LoVo (cell line): ENCODE measurements around the gene DELE1.

Source experiments
- DNase-seq: peaks from one replicate; pipeline ENCODE4 v3.0.0-alpha.2; 2016; ENCODE audit warnings: low spot score

The DELE1 gene

DNA sequence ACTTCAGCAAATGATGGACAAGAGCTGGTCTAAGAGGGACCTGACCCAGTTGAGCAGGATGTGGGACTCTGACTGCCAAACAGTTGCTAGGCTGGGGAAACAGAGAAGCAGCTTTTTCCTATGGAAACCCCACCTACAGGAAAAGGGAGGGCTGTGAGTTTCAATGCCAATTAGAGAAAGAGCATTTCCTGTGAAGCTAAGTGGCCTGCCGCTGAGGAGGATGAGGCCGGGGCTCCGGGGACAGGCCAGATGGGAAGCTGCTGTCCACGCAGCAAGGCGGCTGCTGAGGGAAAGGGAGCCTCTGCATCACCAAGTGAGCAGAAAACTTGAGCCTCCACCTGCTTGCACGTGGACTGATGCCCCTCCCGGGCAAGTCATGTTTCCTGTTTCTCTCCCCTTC lies 34.4 kb downstream of the DELE1 start, which contains the start of gene PCDH12:
Gene PCDH12, minus strand, starts transcription at position 90 of the 400 bp plus-strand sequence. CDS start 351 bp downstream, outside the sequence.
- no peak for DNase-seq

DNA sequence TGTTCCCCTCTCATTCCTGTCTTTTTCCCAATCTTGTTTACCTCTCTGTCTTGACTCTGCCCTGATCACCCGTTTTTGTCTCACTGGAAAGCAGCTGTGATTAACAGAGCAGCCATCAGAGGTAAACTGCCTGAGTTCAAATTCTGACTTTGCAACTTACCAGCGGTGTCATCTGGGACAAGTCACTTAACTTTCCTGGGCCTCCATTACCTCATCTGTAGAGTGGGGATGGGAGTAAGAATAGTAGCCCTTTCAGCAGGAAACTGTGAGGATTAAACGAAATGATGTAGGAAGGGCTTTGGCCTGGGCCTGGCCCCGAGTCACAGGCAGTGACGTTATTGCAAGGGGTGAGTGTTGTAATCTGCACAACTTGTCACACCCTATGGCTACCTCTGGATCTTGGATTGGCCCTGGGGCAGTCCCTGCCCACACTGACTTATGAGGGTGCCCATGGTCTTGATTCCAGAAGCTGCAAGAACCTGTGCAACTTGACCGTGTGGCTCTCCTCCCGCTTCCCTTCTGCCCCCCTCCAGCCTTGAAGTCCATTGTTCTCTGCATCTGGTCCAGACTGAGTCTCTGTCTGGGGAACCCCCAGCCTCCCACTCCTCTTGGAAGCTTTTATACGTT lies 35.0 kb downstream of the DELE1 start:
- no peak for DNase-seq

DNA sequence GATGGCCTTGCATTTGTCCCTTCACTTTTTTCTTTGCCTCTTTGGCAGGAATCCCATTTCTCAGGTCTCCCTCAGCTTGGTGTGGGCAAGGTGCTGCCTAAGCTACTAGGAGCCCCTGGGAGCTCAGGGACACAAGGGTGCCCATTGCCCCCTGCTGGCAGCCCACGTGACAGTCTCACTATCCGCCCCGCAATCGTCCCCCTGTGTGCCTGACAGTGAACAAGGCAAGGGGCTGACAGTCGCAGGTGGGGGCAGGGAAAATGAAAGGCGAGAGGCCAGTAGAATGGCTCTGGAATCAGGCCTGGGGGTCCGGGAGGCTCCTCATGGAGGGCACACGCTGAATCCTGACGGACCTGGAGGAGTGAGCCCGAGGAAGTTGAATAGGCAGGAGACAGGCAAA lies 36.3 kb downstream of the DELE1 start:
- no peak for DNase-seq

DNA sequence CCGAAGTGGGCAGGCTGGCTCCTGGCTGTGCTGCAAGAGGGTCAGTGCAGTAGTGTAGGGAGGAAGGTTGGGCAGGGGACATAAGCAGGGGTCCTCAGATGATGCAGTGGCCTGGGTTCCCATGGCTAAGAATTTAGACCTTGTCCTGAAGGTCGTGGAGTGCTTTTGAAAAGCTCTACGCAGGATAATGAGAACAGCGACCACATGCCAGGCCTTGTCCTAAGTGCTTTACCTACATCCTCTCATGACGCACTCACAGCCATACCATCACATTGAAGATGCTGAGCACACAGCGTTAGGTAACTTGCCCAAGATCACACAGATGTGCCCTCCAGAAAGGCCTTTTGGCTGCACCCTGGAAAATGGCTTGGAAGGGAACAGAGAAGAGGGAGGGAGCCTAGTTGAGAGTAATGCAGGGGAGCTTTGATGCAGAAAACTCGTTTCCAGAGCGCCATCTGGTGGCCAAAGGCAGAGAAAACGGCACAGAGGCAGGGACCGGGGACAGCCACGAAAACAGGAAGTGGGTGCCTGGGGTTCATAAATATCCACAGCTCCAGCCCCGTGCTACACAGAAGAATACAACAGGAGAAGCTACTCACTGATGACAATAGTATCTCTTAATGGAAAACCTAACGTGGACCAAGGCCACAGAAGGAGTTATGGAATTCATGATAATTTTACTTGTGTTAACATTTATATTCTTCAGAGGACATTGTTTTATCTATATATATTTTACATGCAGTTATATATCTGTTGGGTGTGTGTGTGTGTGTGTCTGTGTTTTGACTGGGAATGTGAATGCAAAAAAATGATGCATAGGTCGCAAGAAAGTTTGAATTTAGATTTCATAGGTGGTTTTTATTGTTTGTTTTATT lies 37.0 kb downstream of the DELE1 start:
- peak; percentile 88 for DNase-seq

DNA sequence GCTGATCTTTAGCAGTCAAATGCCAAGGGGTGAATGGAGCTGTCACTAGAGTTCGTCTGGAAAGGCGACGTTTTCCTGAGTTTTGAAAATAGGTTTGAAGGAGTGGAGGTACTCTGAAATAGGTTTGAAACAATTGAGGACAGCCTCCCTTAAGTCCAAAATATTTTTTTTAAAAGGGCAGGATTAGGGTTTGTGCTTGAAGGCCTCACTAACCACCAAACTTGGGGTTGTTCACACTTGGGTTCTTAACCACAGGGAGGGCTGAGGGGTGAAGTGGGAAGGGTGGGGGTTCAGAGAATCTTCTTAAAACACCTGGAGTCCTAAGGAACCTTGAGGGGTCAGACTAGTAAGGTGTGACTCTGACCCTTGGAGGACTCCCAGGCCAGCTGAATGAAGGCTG lies 37.8 kb downstream of the DELE1 start:
- no peak for DNase-seq

DNA sequence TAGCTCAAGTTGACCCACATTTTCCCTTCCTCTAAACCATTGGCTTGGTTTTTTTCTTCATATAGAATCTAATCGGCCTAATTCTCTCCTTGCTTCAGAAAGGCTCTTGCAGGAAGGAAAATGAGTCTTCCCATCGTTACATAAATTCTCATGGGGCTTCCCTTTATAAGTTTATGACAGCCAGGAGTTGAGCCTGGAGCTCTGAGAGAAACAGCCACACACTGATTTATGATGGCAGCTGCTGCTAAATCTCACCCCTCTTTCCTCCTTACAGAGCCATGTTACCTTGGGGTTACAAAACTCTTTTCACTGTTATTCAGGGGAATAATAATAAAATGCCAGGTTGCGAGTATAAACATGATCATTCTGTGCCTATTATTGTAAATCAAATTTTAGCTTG lies 40.0 kb downstream of the DELE1 start:
- no peak for DNase-seq

DNA sequence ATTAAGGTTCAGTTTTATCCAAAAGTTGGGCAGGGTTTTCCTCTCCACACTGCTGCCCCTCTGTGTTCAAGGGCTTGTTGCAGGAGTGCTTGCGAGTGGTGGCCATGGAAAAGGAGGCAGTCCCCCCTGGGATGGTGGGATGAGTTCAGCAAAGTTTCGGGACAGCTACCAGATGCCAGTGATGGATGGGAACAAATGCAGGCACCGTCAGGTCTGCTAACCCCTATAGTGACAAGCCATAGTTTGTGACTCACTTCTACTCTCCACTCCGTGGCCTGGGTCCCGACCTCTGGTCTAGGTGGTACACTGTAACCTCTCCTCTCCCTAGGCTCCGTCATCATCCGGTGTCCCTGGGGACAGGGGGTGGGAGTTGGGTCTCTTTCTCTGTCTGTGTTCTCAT lies 41.4 kb downstream of the DELE1 start:
- DNase-seq, result no peak

DNA sequence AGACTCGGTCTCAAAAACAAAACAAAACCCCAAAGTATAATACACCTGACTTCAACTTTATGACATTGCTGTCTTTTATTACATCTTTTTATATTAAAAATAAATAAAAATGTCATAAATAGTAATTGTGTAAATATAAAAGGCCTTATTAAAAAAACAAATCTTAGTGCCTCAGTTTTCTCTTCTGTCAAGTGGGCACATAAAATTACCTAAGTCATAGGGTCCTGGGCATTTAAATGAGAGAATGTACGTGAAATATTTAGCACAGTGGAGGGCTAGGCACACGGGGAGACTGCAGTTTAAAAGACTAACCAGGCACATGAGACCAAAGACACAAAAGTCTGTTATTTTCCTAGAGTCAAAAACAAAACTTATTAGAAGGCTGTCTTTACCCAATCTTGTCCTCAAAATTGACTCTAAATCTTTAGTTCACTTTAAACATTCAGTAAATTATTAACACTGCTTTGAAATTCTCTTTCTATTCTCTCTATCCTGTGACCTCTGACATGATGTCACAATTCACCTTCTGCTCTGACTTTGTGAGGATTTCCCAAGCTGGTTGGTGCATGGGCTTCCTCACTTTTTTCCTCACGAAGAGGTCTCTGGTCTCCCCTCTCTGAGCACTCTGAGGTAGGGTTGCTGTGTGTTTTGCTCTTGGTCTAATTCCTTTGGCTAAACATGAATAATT lies 42.7 kb downstream of the DELE1 start:
- no peak for DNase-seq

DNA sequence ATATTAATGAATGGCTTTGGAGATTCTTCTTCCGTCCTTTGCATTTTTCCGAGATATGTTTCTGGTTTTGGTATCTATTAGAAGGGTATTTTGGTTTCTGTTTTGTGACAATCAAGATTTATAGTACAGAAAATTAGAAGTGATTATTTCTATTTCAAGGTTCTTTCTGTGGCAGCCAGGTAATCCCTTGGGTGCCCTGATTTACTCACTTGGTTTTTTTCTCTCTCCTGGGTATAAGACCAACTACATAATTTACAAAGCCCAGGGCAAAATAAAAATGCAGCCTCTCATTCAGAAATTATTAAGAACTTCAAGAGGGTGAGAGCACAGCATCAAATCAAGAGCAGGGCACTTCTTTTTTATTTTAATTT lies 43.3 kb downstream of the DELE1 start:
- no peak for DNase-seq

DNA sequence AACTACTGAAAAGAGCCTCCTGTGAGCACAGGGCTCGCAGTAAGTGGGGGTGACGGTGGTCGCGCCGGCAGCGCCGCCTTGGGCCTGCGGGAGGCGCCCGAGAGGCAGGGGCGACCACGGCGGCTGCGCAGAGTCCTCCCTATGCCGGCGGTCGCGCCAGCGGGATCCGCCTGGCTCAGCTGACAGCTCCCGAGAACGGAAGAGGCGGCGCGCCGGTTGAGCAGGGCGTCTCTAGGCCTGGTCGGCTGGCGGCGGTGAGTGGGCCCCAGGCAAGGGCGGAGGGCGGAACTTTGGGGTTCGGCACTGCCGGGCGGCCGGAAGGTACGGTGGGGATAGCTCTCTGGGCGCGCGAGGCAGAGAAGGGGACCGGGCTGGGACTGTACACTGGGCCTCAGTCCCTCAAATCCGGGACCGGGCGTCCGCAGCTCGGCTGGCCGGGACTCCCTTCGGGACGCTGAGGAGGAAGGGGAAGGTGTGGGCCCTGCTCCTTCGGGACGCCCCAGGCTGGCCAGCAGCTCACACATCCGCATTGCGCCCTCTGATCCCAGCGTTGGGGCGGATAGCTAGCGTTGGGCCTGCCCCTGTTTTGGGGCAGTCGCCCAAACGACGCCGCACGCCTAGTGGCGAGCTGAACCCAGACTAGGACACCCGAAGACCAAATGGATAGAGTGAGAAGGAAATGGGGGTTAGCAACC lies 45.4 kb downstream of the DELE1 start, which contains the start of gene RNF14:
Gene RNF14, plus strand, starts transcription at position 192 of the 695 bp plus-strand sequence. CDS start 4,484 bp downstream, outside the sequence.
- DNase-seq, result peak; percentile 95

DNA sequence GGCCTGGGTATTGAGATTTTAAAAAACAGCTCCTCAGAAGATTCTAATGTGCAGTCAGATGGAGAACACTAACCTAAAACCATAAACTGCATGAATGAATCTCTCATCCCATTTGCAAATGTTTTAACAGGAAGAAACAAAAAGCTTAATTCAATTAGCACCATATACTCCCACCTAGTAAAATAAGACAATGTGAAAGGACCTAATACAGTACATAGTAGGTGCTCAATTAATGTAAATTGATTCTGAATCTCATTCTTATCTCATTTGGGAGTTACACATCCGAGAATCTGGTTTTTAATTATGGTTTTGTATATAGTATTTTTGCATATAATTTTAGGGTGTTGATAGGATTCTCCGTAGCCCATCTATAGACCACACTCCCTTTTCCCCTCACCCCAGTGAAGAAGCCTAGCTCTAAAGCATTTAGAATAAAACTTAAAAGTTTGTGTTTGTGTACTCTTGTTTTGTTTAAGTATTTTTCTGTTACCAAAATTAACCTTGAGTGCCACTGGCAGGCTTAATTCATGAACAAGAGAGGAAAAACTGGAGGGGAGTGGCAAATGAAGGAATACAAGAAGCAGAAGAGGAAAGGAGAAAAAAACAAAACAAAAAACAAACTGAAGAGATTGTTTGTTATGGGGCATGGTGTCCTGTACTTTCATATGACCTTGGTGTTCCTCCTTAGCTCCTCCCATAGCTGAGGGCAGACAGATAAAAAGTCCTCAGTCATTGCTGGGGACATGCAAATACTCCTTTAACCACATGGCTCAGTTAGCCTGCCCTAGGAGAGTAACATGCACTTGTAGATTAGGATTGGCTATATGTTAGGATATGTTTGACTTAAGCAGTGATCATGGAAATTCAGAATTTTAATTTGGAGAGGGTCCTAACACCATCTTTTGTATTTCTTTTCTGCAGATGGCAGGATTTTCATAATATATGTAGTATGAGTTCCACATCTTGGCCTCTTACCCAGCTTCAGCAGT lies 46.4 kb downstream of the DELE1 start:
- DNase-seq, result peak; percentile 40

DNA sequence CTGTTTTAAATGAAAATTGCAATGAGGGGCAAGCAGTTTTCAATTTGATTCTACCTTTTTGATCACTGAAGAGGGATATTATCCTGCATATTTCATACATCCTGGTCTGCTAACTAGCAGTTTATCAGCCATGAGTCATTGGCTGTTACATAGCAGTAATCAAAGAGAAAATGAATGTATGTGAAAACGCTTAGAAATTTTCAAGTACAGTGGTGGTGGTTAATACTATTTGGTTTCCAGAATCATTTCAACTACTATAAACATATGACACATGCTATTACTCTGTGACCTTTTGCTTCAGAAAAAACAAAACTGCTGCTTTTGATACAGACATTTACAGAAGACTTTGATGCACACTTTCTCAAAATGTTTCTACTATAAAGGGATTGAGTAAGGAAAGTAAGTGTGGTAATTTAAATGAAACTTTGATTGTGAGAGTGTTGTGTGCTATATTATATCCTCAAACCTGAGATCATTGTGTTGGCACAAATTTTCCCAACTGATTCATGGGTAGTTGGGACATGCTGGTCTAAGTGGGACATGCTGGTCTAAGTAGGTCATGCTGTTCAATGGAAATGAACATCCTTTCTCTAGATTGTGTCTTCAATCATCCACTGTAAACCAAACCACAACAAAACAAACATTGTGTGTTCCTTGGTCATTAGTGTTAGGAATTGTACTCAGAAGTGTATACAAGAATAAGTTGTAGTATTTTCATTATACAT lies 50.4 kb downstream of the DELE1 start:
- DNase-seq, result no peak

DNA sequence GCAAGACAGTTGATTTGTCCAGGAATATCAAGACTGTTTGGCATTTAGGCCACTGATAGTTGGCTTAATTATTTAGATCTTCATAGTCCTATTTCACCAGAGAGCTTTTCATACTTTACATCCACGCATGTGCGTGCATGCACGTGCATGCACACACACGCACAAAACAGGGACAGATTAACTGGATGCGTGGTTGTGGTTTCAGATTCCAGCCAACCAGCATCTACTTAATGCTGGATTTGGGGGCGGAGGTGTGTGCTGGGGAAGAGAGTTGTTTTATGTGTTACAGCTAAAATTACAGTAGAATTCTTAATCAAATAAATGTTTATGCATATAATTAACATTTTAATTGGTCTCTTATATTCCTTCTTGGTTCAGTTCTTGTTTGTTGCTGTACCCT lies 52.5 kb downstream of the DELE1 start:
- DNase-seq, result no peak

DNA sequence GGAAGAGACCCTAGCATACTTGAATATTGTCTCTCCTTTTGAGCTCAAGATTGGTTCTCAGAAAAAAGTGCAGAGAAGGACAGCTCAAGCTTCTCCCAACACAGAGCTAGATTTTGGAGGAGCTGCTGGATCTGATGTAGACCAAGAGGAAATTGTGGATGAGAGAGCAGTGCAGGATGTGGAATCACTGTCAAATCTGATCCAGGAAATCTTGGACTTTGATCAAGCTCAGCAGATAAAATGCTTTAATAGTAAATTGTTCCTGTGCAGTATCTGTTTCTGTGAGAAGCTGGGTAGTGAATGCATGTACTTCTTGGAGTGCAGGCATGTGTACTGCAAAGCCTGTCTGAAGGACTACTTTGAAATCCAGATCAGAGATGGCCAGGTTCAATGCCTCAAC lies 54.7 kb downstream of the DELE1 start:
- no peak for DNase-seq

DNA sequence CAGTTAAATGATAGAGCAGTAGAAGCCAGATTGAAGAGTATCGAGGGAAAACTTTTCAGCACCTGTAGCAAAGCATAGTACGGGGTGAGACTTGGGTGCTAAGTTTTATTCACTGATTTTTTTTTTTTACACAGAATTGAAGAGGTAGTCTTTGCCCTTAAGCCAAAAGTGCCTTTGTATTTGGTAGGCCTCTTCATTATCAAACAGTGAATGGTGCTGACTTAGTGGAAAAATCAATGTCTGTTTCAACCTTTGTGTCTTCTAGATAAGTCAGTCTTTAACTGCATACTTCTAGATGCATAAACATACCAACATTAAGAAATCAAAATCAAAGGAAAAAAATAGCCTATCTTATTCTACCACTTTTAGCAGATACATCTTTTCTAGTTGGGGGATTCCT lies 59.0 kb downstream of the DELE1 start:
- DNase-seq, result no peak

DNA sequence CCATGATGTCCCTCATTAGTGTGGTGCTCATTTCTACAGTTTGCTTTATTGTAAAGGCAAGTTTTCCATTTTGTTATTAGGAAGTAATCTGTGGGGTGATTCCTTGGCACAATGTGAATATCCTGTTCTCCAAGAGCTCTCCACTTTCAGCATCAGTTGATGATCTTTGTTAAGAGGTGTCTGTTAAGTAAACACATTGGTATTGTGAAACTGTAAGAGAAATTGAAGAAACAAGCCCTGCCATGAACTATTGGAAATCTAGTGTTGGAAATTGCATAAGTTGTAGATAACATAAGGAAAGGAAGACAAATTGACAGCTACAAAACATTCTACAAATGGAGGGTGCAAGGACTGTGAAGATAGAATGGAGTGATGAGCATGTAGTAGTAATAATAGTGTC lies 62.4 kb downstream of the DELE1 start:
- no peak for DNase-seq

DNA sequence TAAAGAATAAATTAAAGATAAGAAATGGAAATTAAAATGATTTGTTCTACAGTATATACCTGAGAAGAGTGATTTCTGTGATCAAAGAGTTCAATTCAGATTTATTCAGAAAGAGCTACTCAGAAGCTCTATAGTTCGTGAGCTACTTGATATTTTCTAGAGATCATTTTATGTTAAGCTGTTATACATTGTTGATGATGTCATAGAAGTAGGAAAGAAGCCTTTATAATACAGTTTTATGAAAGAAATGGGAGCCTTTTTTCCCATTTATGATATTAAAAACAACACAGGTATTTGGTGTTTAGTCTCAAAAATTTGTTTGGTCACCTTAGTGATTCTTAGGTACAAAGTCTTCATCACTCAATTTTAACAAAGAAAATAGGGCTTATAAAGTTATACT lies 66.0 kb downstream of the DELE1 start:
- no peak for DNase-seq
